ENCODE results near the gene EPHB1.
"Not testable (repeated sequence)": the region's sequence is repeated elsewhere in the genome, so short reads cannot be mapped to it uniquely, and the experiment has no call there.

The EPHB1 gene

DNA sequence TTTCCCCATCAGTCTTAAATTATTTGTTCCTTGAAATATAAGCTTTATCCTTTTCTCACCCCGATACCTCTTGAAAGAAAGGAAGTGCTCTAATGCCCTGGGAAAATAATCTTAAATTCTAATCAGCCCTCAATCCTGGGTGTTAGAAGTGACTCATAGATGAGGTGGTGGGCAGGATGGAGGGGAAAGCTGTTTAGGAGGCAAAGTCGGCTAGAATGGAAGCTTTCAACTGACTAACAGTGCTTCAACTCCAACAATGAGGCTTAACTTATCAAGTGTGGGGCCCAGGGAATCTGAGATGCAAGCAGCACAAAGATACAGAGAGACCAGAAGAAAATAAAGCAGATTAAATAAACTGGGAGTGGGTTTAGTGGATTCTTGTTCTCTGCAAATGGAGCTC is 175.8 kb downstream of the EPHB1 start:
- no peak for DNase-seq

DNA sequence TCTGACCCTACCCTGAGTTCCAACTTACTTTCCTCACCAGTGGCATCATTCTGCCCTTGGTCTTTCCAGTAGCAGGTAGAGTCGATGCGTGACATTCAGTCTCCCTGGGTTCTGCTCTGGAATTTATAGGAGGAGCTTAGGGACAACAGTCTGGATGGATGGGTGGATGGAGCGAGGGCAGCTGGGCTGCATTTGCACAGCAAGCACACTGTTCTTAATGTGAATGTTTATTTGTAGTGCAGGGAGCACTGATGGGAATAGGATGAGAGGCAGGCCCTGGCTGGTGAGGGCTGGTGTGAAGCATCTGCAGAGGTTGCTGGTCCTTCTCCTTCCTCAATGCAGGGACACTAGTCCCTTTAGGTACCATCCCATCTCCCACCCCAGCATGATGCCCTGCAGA is 176.2 kb downstream of the EPHB1 start:
- no peak for DNase-seq

DNA sequence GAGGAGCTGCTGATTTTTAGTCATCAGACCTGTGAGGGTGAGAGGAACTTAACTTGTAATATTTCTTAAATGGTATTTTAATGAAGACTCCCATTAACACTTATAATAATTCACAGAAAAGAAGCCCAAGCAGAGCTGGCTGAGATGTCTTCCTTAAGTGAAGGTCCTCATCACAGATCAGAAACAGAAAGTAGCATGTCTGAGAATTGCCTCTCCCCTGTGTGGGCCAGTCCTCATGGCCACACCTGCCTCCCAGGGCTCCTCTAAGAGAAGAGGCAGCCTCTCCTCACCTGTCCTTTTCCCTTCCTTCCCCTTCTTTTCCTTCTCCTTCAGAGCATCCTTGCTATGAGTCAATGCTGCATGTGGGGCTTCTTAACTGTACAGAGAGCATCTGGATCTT is 176.8 kb downstream of the EPHB1 start:
- not testable (repeated sequence) for DNase-seq

GRCh38 chr3:134972836-134973455 is 177.9 kb downstream of the EPHB1 start:
- DNase-seq = no peak

DNA sequence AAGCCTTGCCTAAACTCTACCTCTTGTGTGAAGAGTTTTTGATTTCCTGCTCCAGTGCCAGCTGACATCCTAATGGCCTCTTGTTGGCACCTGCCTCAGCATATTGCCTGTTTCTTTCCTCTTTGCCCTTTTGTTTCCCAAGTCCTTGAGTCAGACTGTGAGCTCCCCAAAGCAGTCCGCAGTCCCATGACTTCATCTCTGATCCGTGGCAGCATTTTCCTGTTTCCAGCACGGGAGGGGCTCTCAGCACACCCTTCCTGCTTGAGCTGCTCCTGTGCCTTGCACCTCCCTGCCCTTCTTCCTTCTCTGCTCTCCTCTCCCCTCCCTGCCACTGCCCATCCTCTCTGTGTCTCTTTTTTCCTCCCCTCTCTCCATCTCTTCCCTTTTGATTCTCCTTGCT is 179.6 kb downstream of the EPHB1 start:
- DNase-seq = no peak

GRCh38 chr3:134976948-134977347 is 181.9 kb downstream of the EPHB1 start:
- no peak for DNase-seq

DNA sequence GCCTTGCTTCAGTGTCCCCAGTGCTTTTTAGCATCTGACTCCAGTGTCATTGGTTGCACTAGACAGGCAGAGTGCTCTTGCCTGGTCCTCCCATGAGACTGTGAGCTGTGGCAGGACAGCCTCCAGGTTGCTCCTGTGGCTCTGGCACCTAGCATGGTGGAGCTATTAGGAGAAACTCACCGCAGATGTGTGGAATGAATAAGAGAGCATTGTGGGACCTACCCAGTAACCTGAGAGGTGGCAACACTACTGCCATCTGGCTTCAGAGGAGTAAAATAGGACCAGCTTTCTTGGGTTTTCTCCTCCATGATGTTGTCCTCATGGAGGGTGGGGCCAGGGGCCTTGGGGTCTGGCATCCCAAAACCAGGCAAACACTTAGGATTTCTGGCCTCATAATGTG is 183.6 kb downstream of the EPHB1 start:
- no peak for DNase-seq

DNA sequence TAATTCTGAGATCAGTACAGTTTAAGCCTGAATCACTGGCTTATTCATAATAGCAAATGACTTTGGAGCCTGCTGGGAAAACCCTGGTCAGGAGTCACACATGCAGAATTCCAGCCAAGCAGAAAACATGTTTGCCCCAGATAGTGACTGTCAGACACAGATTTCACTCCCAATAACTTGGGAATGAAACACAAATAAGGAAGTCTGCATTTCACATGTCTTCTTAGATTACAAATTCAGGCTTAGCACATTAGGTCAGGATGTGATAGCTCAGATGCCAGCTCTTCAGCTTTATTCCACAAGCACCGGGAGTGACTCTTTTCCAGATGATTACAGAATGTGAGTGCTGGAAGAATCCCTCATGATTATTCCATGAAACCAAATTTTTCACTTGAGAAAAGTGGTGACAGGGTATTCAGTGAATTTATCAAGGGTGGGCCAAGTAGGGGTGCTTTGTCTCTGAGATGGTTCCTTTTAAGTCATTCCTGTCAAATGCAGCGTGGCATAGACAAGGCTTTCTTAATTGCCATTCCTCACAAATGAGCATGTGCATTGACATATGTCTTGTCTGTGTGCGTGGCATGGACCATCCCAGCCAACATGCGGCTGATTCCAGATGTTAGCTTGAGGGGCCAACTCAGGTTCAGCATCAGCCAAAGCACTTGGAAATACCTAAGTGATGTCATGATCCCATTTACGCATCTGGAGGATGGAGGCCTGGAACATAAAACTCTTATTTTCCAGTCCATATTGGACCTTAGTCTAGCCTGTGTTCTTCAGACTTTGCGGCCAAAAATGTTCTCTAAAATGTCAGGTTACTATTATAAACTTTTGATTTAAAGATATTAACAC is 191.0 kb downstream of the EPHB1 start:
- DNase-seq = no peak

DNA sequence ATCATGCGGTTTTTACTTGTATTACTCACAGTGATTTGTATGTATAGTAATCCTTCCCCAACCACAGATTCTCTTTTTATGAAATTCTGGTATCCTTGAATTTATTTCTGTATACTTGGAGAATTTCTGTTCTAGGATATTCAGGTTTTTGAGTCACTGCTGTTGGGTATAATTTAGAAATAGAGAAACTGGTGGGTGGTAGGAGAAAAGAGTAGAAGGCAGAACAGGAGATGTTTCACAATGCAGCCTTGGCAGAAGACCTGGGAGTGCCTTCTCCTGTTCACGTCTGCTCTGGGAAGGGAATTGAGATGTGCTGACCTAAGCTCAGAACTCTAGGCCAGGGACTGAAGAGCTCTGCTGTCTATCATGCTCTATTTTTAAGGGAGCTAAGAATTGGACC is 193.6 kb downstream of the EPHB1 start:
- no peak for DNase-seq

DNA sequence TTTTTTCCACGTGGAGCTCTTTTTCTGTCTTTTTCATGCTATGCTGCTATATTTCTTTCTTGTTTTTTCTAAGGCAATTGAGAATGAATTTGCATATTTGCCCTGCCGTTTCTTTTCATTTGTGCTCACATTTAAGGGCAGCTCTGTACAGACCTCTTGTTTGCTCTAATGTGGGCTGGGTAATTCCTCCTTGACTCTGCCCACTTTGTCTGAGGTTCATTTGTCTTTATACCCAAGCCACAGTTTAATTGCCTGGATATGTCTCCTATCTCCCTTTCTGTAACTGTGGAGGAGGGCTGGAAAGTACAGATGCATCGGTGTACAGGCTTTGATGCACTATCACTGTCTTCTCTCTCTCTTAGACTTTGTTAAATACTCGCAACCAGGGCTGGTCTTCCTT is 195.9 kb downstream of the EPHB1 start:
- DNase-seq = peak; percentile 81

- peak; percentile 60 for DNase-seq
Measured at GRCh38 chr3:134991472-134992010, 196.5 kb downstream of the EPHB1 start.

DNA sequence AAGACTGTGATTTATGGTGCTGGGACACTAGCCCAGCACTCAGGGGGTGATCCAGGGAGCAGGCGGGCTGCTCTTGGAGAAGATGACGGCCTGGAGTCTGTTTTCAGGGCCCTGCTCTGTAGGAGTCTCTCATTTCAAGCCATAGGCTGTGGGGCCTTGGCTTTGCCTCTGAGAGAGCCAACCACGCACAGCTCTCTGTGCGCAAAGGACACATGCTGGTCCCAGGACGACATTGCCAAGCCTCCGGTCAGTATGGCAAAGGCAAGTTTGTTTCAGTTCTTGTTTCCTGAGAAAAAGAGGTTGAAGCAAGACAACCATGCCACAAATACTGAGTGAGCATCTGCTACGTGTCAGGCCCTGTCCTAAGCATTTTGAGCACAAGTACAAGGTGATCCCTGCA is 197.1 kb downstream of the EPHB1 start:
- no peak for DNase-seq

GRCh38 chr3:134992586-134992985 is 197.5 kb downstream of the EPHB1 start:
- no peak for DNase-seq

GRCh38 chr3:134993011-134993410 is 198.0 kb downstream of the EPHB1 start:
- DNase-seq = no peak

DNA sequence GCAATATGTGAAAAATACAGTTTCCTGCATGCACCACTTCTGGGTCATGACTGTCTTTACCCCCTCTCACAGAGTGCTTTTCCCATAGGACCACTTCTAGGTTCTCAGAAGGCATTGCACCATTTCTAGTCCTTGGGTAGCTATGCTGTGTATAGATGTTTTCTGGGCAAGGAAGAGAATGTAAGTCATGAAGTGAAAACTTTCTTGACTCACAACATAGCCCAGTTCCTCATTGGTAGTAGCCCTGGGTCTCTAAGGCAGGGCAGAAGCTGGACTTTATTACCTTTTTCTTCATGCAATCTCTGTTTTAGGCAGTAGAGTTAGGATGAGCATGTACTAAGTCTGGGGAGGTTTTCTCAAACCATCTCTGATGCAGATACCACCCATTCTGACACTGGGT is 203.1 kb downstream of the EPHB1 start:
- no peak for DNase-seq

- DNase-seq = no peak
Measured at GRCh38 chr3:134998855-134999254, 203.8 kb downstream of the EPHB1 start.

DNA sequence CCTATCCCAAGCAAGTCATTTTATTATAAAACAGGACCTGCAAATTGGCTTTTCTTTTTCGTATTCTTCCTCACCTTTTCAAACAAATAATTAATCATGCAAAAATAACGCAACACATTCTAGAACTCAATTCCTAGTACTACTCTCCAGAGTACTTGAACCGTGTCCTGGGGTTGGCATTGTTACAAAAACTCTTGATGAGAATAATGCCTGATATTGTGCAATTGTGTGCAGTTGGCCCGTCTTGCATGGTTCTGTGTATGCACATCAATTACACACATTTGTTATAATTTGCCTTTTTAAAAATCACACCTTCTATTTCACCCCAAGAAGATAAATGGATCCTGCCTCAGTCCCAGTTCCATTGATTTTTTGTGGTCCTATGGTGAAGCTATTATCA is 205.4 kb downstream of the EPHB1 start:
- no peak for DNase-seq

DNA sequence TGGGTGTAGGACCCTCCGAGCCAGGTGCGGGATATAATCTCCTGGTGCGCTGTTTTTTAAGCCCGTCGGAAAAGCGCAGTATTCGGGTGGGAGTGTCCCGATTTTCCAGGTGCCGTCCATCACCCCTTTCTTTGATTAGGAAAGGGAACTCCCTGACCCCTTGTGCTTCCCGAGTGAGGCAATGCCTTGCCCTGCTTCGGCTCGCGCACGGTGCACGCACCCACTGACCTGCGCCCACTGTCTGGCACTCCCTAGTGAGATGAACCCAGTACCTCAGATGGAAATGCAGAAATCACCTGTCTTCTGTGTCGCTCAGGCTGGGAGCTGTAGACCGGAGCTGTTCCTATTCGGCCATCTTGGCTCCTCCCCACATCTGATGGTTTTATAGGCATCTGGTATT is 210.6 kb downstream of the EPHB1 start:
- not testable (repeated sequence) for DNase-seq

DNA sequence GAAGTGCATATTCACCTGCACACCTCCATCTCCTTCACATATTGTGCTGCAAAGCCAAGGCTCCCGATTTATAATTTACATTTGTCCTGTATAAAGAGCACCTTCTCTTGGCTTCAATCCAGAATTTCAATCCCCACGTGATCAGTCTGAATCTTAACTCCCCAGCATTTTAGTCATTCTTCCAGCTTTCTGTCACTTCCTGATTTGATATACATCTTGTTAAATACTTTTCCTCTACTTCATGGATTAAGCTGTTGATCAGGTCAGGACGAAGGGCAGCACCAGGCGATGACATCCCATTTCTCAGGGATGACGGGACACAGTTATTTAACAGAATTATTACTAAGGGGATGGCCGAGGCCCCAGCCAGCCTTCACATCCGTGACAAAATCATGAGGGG is 212.5 kb downstream of the EPHB1 start:
- DNase-seq = no peak

DNA sequence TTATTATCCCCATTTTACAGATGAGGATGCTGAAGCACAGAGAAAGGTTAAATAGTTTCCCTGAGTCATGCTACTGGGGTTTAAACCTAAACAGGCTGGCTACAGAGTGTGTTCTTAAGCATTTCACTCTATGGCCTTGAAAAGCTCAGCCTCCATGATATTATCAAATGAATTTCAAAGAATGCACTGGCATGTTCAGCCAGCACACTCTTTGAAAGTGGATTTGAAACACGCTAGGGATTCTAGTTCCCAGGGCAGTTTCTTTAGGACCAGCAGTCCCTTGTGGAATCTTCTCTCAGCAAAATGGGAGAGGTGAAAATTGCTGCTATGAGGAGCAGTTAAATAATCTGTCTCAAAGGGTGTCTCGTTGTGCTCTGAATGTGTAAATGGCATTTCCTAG is 213.3 kb downstream of the EPHB1 start:
- no peak for DNase-seq

- no peak for DNase-seq
Measured at GRCh38 chr3:135009014-135009413, 214.0 kb downstream of the EPHB1 start.

GRCh38 chr3:135012101-135012500 is 217.0 kb downstream of the EPHB1 start:
- no peak for DNase-seq

- no peak for DNase-seq
Measured at GRCh38 chr3:135013206-135013605, 218.1 kb downstream of the EPHB1 start.

GRCh38 chr3:135014566-135014965 is 219.5 kb downstream of the EPHB1 start:
- DNase-seq = no peak
